Neural cell (in vitro differentiated cells): ENCODE data around the gene L1CAM.

Experiments used
- CTCF ChIP-seq: fragments of 450-650 bp; IDR thresholded peaks from 2 replicates; pipeline ENCODE4 v1.5.1; 2014; ENCODE audit warnings: antibody characterized with exemption, mild to moderate bottlenecking, moderate library complexity; ENCODE audit not compliant: poor library complexity, severe bottlenecking
- EP300 ChIP-seq: fragments of 450-650 bp; conservative IDR thresholded peaks from 2 replicates; pipeline ENCODE4 v1.6.1; 2014; ENCODE audit warnings: antibody characterized with exemption, mild to moderate bottlenecking, moderate library complexity; ENCODE audit not compliant: poor library complexity, severe bottlenecking
- EZH2 ChIP-seq: fragments of 200-600, 300-800 bp; shearing (Covaris generic), sonication (generic); IDR thresholded peaks from 2 replicates; pipeline ENCODE4 v1.6.1; 2014; ENCODE audit warnings: antibody characterized with exemption, low read length, borderline replicate concordance, mild to moderate bottlenecking; ENCODE audit not compliant: insufficient read depth, poor library complexity, severe bottlenecking
- POLR2AphosphoS5 ChIP-seq: IDR thresholded peaks from 2 replicates; pipeline ENCODE4 v1.6.1; 2012
- RAD21 ChIP-seq: fragments of 450-650 bp; conservative IDR thresholded peaks from 2 replicates; pipeline ENCODE4 v1.6.1; 2014; ENCODE audit warnings: antibody characterized with exemption, mild to moderate bottlenecking, moderate library complexity
- REST ChIP-seq: IDR thresholded peaks from 2 replicates; pipeline ENCODE4 v1.6.1; 2012; ENCODE audit warnings: borderline replicate concordance
- TAF1 ChIP-seq: IDR thresholded peaks from 2 replicates; pipeline ENCODE4 v1.6.1; 2012; ENCODE audit warnings: low read depth

GRCh38 chrX:153927922-153928760, 42.2 kb upstream of the L1CAM start:
- TF ChIP-seq RAD21: peak; percentile 42
- peak; percentile 26 for TF ChIP-seq CTCF
- peak; percentile 40 for TF ChIP-seq EP300
- TF ChIP-seq TAF1: peak; percentile 31
- TF ChIP-seq REST: peak; percentile 40
- TF ChIP-seq EZH2: no peak
- peak; percentile 64 for TF ChIP-seq POLR2AphosphoS5
